Stimulated activated naive B cell treated with anti-CD40 and anti-IgM and Interleukin-4, amounts not matched to agents 10 μg/mL and 1 μg/mL and 100 μg/mL, for 72 hours (primary cell): Measurements from ENCODE around the gene AKT3.
"Not testable (repeated sequence)": the region's sequence is repeated elsewhere in the genome, so short reads cannot be mapped to it uniquely, and the experiment has no call there.

Experiments used
- ATAC-seq, 2 donors: fragments of 150-1000 bp; cut with Tn5 transposase; replicated peaks; 2 replicates each; pipeline ENCODE4 v1.10.0; 2021; ENCODE audit warnings: moderate library complexity in 1 of 2
- DNase-seq: peaks from one replicate; pipeline ENCODE4 v3.0.0; 2021
- H3K27ac Mint-ChIP-seq: one replicate; pipeline ENCODE4 v1.8.0; 2022; ENCODE audit warnings: mild to moderate bottlenecking, mixed read lengths
- H3K27me3 Mint-ChIP-seq, 2 donors: one replicate each; pipeline ENCODE4 v1.8.0; 2022; ENCODE audit warnings: mixed read lengths in 2 of 2
- H3K36me3 Mint-ChIP-seq, 2 donors: one replicate each; pipeline ENCODE4 v1.8.0; 2022; ENCODE audit warnings: mixed read lengths in 2 of 2, mild to moderate bottlenecking in 1 of 2
- H3K4me1 Mint-ChIP-seq, 2 donors: one replicate each; pipeline ENCODE4 v1.8.0; 2022; ENCODE audit warnings: mixed read lengths in 2 of 2, mild to moderate bottlenecking in 1 of 2
- H3K4me3 Mint-ChIP-seq, 2 donors: one replicate each; pipeline ENCODE4 v1.8.0; 2022; ENCODE audit warnings: mild to moderate bottlenecking in 2 of 2, mixed read lengths in 2 of 2, moderate library complexity in 1 of 2
- H3K9me3 Mint-ChIP-seq, 2 donors: one replicate each; pipeline ENCODE4 v1.8.0; 2022; ENCODE audit warnings: mixed read lengths in 2 of 2, mild to moderate bottlenecking in 1 of 2

The AKT3 gene

DNA sequence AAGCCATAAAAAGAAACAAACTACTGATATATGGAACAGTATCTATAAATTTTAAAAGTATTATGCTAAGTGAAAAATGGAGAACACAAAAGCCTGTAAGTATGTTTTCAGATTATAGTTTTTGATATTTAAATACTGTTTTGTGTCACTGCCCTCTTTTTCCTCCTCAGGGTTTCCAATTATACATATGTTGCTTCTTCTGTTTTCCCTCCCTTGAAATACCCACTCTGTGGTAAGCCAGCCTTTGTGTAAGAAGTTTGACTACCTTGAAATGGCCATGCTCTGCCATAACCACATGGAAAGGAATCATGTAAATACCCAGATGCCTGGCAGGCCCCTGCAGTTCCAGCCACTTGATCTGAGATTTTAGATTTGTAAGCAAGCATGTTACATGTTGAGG is 248.3 kb downstream of the AKT3 start:
- no peaks in the 10 kb centered on the region for H3K27me3 Mint-ChIP-seq
- ATAC-seq (no peak), DNase-seq (no peak)
- H3K9me3 Mint-ChIP-seq = peaks cover 14 to 17% of the 10 kb centered on the region in 2 donors
- peaks cover 31 to 55% of the 10 kb centered on the region in 2 donors for H3K36me3 Mint-ChIP-seq
- H3K4me3 Mint-ChIP-seq = no peak overlapping the region
- no peak overlapping the region for H3K27ac Mint-ChIP-seq
- peaks cover 10 to 14% of the 10 kb centered on the region in 2 donors for H3K4me1 Mint-ChIP-seq

- DNase-seq = peak; percentile 36
- no peaks in the 10 kb centered on the region for H3K27me3 Mint-ChIP-seq
Measured at GRCh38 chr1:243598433-243598832, 251.6 kb downstream of the AKT3 start.

DNA sequence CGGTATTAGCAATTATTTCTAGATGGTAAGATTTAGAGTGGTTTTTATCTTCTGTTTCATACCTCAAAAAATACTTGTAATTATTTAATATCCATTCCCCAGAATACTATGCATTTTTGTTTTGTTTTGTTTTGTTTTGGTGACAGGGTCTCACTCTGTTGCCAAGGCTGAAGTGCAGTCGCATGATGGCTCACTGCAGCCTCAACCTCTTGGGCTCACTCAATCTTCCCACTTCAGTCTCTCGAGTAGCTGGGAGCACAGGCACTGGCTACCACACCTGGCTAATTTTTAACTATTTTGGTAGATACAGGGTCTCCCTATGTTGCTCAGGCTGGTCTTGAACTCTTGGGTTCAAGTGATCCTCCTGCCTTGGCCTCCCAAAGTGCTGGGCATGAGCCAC is 252.7 kb downstream of the AKT3 start:
- H3K4me3 Mint-ChIP-seq = no peak overlapping the region
- no peaks in the 10 kb centered on the region for H3K27me3 Mint-ChIP-seq
- H3K36me3 Mint-ChIP-seq = peaks cover 11 to 31% of the 10 kb centered on the region in 2 donors
- H3K4me1 Mint-ChIP-seq = peaks cover 18 to 24% of the 10 kb centered on the region in 2 donors
- peaks cover 0 to 3% of the 10 kb centered on the region in 2 donors for H3K9me3 Mint-ChIP-seq
- ATAC-seq (no peak), DNase-seq (no peak)
- H3K27ac Mint-ChIP-seq = no peak overlapping the region

More at GRCh38 chr1:243598433-243598832, 251.6 kb downstream of the AKT3 start:
- no peak overlapping the region for H3K4me3 Mint-ChIP-seq
- H3K27ac Mint-ChIP-seq = no peak overlapping the region
- H3K4me1 Mint-ChIP-seq = peaks cover 18 to 24% of the 10 kb centered on the region in 2 donors
- peaks cover 17 to 34% of the 10 kb centered on the region in 2 donors for H3K36me3 Mint-ChIP-seq
- H3K9me3 Mint-ChIP-seq = peaks cover 0 to 7% of the 10 kb centered on the region in 2 donors
- ATAC-seq = peak; percentile 94 to 96

- peak; percentile 48 for DNase-seq
Measured at GRCh38 chr1:243596431-243597062, 253.5 kb downstream of the AKT3 start.

DNA sequence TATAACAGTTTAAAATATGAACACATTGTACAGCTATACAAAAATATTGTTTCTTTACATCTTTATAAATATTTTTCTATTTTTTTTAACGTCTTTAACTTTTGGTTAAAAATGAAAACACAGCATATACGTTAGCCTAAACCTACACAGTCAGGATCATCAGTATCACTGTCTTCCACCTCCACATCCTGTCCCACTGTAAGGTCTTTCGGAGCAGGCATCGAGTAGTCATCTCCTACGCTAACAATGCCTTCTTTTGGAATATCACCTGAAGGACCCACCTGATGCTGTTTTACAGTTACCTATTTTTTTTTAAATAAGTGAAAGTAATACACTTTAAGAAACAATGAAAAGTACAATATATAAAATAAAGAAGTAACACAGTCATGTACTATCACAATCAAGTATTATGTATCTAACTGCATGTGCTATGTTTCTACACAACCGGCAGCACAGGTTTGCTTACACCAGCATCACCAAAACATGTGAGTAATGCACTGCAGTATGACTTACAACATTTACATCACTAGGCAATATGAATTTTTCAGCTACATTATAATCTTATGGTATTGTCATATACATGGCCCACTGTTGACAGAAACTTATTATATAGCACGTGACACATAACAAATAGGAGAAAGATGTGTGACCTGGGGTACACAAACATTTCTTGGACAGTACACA is 254.4 kb downstream of the AKT3 start:
- Mint-ChIP-seq H3K36me3 (peaks cover 20 to 36% of the 10 kb centered on the region in 2 donors), H3K27me3 (no peaks in the 10 kb centered on the region), H3K9me3 (peaks cover 4 to 6% of the 10 kb centered on the region in 2 donors), H3K4me1 (peaks cover 18 to 24% of the 10 kb centered on the region in 2 donors), H3K27ac (peak overlapping the region; percentile 14), H3K4me3 (peak overlapping the region in 1 of 2 donors; percentile 27)
- DNase-seq = no peak
- ATAC-seq = no peak

More at GRCh38 chr1:243596431-243597062, 253.5 kb downstream of the AKT3 start:
- Mint-ChIP-seq H3K4me1 (peaks cover 18 to 24% of the 10 kb centered on the region in 2 donors), H3K27ac (peak overlapping the region; percentile 70), H3K9me3 (peaks cover 0 to 3% of the 10 kb centered on the region in 2 donors), H3K4me3 (peak overlapping the region; percentile 62 to 69), H3K36me3 (peaks cover 16 to 34% of the 10 kb centered on the region in 2 donors), H3K27me3 (no peaks in the 10 kb centered on the region)
- ATAC-seq = peak; percentile 88 to 89

- H3K27me3 Mint-ChIP-seq = no peaks in the 10 kb centered on the region
- H3K4me3 Mint-ChIP-seq = no peak overlapping the region
- H3K9me3 Mint-ChIP-seq = peaks cover 9 to 11% of the 10 kb centered on the region in 2 donors
- ATAC-seq = no peak
- no peak overlapping the region for H3K27ac Mint-ChIP-seq
- peaks cover 27 to 42% of the 10 kb centered on the region in 2 donors for H3K36me3 Mint-ChIP-seq
- peaks cover 18 to 34% of the 10 kb centered on the region in 2 donors for H3K4me1 Mint-ChIP-seq
- no peak for DNase-seq
Measured at GRCh38 chr1:243594455-243594854, 255.6 kb downstream of the AKT3 start.

GRCh38 chr1:243589286-243589685 is 260.8 kb downstream of the AKT3 start:
- Mint-ChIP-seq H3K36me3 (peaks cover 43 to 66% of the 10 kb centered on the region in 2 donors), H3K9me3 (peaks cover 18 to 21% of the 10 kb centered on the region in 2 donors), H3K4me1 (peaks cover 12 to 28% of the 10 kb centered on the region in 2 donors)
- DNase-seq, H3K4me3 Mint-ChIP-seq, H3K27ac Mint-ChIP-seq, H3K27me3 Mint-ChIP-seq: not testable (repeated sequence)
- ATAC-seq = peak; percentile 51 to 67

DNA sequence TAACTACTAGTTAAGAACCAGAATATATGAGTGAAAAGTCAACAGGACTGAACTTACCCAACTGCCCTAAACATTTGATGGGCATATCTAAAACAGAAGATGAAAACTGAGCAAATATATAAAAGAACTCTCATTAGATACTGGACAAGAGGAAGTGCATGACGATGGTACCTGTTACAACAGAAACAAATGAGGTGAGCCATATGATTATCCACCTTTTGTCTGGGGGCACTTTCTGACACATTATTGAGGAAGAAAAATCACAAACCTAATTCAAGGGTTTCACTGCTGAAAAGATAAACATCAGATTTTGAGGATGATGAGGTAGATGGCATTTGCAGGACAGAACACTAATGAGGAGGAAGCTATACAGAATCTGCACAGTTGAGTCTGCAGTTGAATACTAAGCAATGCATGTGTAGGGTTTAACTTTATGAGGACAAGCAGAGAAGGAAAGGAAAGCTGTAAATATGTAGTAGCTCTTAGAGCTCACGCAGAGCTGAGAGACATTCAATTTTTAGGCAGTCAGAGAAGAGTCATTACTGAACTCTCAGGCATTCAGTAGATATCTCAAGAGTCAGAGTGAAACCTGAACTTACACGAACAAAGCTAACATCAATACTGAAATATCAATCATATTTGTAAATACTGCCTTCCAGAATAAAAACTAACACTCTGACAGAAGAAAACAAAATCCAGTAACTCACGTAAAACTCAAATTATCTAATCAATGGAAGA is 262.1 kb downstream of the AKT3 start:
- Mint-ChIP-seq H3K4me3 (peak overlapping the region in 1 of 2 donors; percentile 27), H3K9me3 (peaks cover 28 to 30% of the 10 kb centered on the region in 2 donors), H3K36me3 (peaks cover 54 to 77% of the 10 kb centered on the region in 2 donors), H3K4me1 (peaks cover 12 to 28% of the 10 kb centered on the region in 2 donors), H3K27ac (peak overlapping the region; percentile 72), H3K27me3 (no peaks in the 10 kb centered on the region)
- ATAC-seq = peak; percentile 89 to 97
- no peak for DNase-seq

DNA sequence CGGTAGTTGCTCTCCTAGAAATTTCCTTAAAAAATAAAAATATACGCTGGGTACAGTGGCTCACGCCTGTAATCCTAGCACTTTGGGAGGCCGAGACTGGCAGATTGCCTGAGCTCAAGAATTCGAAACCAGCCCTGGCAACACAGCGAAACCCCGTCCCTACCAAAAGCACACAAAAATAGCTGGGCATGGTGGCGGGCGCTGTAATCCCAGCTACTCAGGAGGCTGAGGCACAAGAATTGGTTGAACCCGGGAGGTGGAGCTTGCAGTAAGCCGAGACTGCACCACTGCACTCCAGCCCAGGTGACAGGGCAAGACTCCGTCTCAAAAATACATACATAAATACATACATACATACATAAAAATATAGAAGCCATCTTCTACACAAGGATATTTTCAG is 262.8 kb downstream of the AKT3 start:
- no peak for DNase-seq
- peaks cover 59 to 76% of the 10 kb centered on the region in 2 donors for H3K36me3 Mint-ChIP-seq
- no peak for ATAC-seq
- H3K9me3 Mint-ChIP-seq = peaks cover 33 to 35% of the 10 kb centered on the region in 2 donors
- H3K27me3 Mint-ChIP-seq = no peaks in the 10 kb centered on the region
- no peak overlapping the region for H3K4me3 Mint-ChIP-seq
- no peak overlapping the region for H3K27ac Mint-ChIP-seq
- H3K4me1 Mint-ChIP-seq = peaks cover 12 to 28% of the 10 kb centered on the region in 2 donors

DNA sequence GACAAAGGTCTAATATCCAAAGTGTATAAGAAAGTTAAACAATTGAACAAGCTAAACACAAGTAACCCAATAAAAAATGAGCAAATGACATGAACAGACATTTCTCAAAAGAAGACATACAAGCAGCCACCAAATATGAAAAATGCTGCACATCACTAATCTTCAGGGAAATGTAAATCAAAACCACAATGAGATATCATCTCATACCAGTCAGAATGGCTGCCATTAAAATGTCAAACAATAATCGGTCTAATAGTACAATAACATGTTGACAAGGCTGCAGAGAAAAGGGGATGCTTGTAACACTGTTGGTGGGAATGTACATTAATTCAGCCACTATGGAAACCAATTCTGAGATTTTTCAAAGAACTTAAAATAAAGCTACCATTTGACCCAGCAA is 264.1 kb downstream of the AKT3 start:
- Mint-ChIP-seq H3K9me3 (peaks cover 32 to 36% of the 10 kb centered on the region in 2 donors), H3K27me3 (no peaks in the 10 kb centered on the region), H3K36me3 (peaks cover 58 to 77% of the 10 kb centered on the region in 2 donors)

GRCh38 chr1:243582326-243582725 is 267.7 kb downstream of the AKT3 start:
- H3K4me1 Mint-ChIP-seq = peaks cover 5 to 17% of the 10 kb centered on the region in 2 donors
- peaks cover 24 to 30% of the 10 kb centered on the region in 2 donors for H3K9me3 Mint-ChIP-seq
- peaks cover 63 to 70% of the 10 kb centered on the region in 2 donors for H3K36me3 Mint-ChIP-seq
- ATAC-seq (no peak), DNase-seq (no peak)
- H3K27me3 Mint-ChIP-seq = no peaks in the 10 kb centered on the region
- H3K27ac Mint-ChIP-seq = no peak overlapping the region
- no peak overlapping the region for H3K4me3 Mint-ChIP-seq

More for the DNA sequence above, 264.1 kb downstream of the AKT3 start:
- Mint-ChIP-seq H3K4me3 (no peak overlapping the region), H3K4me1 (peaks cover 12 to 28% of the 10 kb centered on the region in 2 donors), H3K27ac (no peak overlapping the region)
- ATAC-seq (no peak), DNase-seq (no peak)

DNA sequence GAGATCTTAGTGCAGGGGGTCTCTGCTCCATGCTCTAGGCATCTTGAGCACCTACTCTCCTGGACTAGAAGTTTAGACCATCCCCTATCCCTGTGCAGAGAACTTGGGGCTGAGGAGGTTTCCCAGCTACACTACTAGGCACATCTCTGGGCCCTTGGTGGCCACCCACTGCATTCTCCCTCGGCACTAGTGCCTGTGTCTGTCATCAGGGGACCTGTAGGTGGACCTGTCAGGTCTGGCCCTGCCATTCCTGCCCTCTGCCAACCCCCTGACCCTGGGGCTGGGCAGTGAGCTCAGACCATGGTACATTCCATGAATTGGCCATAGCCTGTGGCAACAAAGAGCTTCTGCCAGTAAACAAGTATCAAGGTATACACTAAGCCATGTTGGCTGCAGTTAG is 269.1 kb downstream of the AKT3 start:
- Mint-ChIP-seq H3K36me3 (peaks cover 69 to 75% of the 10 kb centered on the region in 2 donors), H3K27ac (no peak overlapping the region)

DNA sequence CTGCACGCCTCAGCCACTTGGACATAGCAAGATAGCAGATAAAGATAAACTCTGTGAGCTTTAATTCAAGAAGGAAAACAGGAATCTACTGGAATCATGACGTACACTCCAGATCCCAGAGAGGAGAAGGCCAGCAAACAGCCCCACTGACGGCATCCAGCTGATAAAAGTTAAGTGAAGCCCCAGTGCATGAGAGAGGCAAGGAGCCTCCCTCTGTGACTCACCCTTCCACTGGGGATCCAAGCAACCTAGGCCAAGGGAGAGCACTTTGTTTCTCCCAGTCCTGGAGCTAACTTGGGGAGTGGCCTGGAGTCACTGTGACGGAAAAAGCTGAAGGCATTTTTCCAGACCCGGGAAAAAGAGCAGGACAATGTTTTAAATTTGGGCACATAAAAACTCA is 270.0 kb downstream of the AKT3 start:
- no peak for DNase-seq
- Mint-ChIP-seq H3K27ac (no peak overlapping the region), H3K4me3 (no peak overlapping the region), H3K36me3 (peaks cover 61 to 71% of the 10 kb centered on the region in 2 donors), H3K4me1 (peaks cover 8 to 23% of the 10 kb centered on the region in 2 donors), H3K27me3 (no peaks in the 10 kb centered on the region), H3K9me3 (peaks cover 28 to 30% of the 10 kb centered on the region in 2 donors)
- no peak for ATAC-seq

More for the DNA sequence above, 269.1 kb downstream of the AKT3 start:
- Mint-ChIP-seq H3K9me3 (peaks cover 31 to 34% of the 10 kb centered on the region in 2 donors), H3K4me1 (peaks cover 8 to 23% of the 10 kb centered on the region in 2 donors), H3K27me3 (no peaks in the 10 kb centered on the region), H3K4me3 (no peak overlapping the region)
- no peak for ATAC-seq
- no peak for DNase-seq

DNA sequence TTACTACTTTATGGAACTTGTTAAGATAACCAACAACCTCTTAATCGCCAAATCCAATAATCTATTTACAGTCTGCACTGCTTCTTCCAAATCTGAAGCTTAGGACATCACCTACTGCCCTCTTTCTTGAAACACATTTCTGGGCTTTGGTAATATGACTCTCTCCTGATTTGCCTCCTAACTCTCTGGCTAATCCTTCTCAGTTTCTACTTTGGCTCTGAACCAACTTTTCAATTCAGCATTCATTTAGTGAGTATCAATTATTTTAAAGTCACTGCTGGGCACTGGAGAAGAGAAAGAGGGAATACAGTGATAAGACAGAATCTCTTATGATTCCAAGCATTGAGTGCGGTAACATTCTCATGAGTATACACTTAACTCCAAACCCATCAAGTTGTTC is 275.0 kb downstream of the AKT3 start:
- DNase-seq (no peak), ATAC-seq (no peak)
- Mint-ChIP-seq H3K4me1 (peaks cover 8 to 23% of the 10 kb centered on the region in 2 donors), H3K9me3 (peaks cover 7% of the 10 kb centered on the region in 2 donors), H3K27me3 (no peaks in the 10 kb centered on the region), H3K4me3 (no peak overlapping the region), H3K36me3 (peaks cover 35 to 47% of the 10 kb centered on the region in 2 donors), H3K27ac (no peak overlapping the region)
